OCI-M1 (cell line): ENCODE measurements around the gene RBFA.
A peak's percentile ranks its signal among the peaks of the same experiment; 100 is the strongest.
"Not testable (repeated sequence)": the region's sequence is repeated elsewhere in the genome, so short reads cannot be mapped to it uniquely, and the experiment has no call there.

Experiments used
- DNase-seq: peaks from one replicate; lab custom pipeline; 2025; lab: John Stamatoyannopoulos, UW

Gene RBFA

GRCh38 chr18:80034068-80034851 lies at the start of gene RBFA:
Gene RBFA, plus strand, starts transcription at chr18:80034434. Its CDS starts 62 bp downstream, at chr18:80034496.
- peak; percentile 100 for DNase-seq

- no peak for DNase-seq
Measured at GRCh38 chr18:79985172-79985571, 49.1 kb upstream of the RBFA start.

GRCh38 chr18:79986726-79987125 lies 47.5 kb upstream of the RBFA start:
- no peak for DNase-seq

GRCh38 chr18:79987566-79987965 lies 46.7 kb upstream of the RBFA start:
- DNase-seq = no peak

- DNase-seq = peak; percentile 79
Measured at GRCh38 chr18:79988071-79988450, 46.2 kb upstream of the RBFA start.

GRCh38 chr18:79988451-79989194 lies 45.6 kb upstream of the RBFA start, which contains the start of gene TXNL4A:
Gene TXNL4A, minus strand, starts transcription at chr18:79988563. Its CDS starts 171 bp downstream, at chr18:79988392.
- peak; percentile 92 for DNase-seq

- DNase-seq = no peak
Measured at GRCh38 chr18:79989195-79989497, 45.1 kb upstream of the RBFA start.

GRCh38 chr18:79991494-79991893 lies 42.7 kb upstream of the RBFA start:
- DNase-seq = no peak

GRCh38 chr18:79999701-80000100 lies 34.5 kb upstream of the RBFA start:
- DNase-seq = not testable (repeated sequence)

- DNase-seq = no peak
Measured at GRCh38 chr18:80000877-80001276, 33.4 kb upstream of the RBFA start.

- no peak for DNase-seq
Measured at GRCh38 chr18:80002468-80002867, 31.8 kb upstream of the RBFA start.

- DNase-seq = no peak
Measured at GRCh38 chr18:80004600-80005342, 29.5 kb upstream of the RBFA start.

GRCh38 chr18:80006724-80007123 lies 27.5 kb upstream of the RBFA start:
- no peak for DNase-seq

GRCh38 chr18:80009661-80010550 lies 24.3 kb upstream of the RBFA start:
- DNase-seq = no peak

GRCh38 chr18:80010551-80010906 lies 23.7 kb upstream of the RBFA start:
- no peak for DNase-seq

GRCh38 chr18:80011496-80012137 lies 22.6 kb upstream of the RBFA start:
- peak; percentile 22 for DNase-seq

GRCh38 chr18:80012714-80013113 lies 21.5 kb upstream of the RBFA start:
- no peak for DNase-seq

- peak; percentile 59 for DNase-seq
Measured at GRCh38 chr18:80022613-80023012, 11.6 kb upstream of the RBFA start.

- DNase-seq = peak; percentile 54
Measured at GRCh38 chr18:80023173-80023572, 11.1 kb upstream of the RBFA start.

GRCh38 chr18:80026363-80026762 lies 7.9 kb upstream of the RBFA start:
- no peak for DNase-seq

- DNase-seq = not testable (repeated sequence)
Measured at GRCh38 chr18:80027719-80028118, 6.5 kb upstream of the RBFA start.
